ENCODE data around the gene CARNS1. TPM values are rescaled to one million over a fixed set of nuclear protein-coding genes. Genes with fewer than 3 reads are reported as not detected.

CARNS1 gene
- total RNA-seq, 4 donors from 2014 or later = 0.30 to 1.5 (median 1.0) TPM

DNA sequence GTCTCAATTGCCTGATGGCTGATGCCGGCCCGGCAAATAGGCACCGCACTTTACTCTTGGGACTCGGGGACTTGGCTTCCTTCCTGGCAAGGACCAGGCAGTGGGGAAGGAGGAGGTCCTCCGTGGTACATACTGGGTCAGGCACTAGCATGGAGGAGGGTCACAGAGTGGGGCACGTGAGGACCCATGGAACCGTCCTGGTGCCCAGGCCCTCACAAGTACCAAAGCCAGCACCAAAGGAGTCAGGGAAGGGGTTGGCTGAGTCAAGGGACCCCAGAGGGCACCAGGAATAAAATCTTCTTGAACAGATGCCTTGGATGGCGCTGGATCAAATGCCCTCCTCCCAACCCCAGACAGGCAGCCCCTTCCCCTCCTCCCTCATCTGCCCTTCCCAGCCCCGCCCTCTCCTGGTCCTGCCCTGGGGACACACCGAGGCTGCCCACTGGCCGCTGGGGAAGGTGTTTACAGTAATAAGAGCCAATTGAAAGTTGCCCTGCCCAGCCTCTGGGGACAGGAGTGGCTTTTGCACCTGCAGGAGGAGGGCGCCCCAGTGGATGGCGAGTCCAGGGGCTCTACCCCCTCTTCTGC lies 5.6 kb upstream of the CARNS1 start:
- no peak for DNase-seq (ENCODE audit: low spot score in 2 of 2)
- intact Hi-C loops (cut with DNase I; ENCODE audit: low total_unique reads) = no loop called here
- TF ChIP-seq POLR2A (IDR thresholded peaks at IDR 0.05) = no peak
- TF ChIP-seq, protein P1, sequence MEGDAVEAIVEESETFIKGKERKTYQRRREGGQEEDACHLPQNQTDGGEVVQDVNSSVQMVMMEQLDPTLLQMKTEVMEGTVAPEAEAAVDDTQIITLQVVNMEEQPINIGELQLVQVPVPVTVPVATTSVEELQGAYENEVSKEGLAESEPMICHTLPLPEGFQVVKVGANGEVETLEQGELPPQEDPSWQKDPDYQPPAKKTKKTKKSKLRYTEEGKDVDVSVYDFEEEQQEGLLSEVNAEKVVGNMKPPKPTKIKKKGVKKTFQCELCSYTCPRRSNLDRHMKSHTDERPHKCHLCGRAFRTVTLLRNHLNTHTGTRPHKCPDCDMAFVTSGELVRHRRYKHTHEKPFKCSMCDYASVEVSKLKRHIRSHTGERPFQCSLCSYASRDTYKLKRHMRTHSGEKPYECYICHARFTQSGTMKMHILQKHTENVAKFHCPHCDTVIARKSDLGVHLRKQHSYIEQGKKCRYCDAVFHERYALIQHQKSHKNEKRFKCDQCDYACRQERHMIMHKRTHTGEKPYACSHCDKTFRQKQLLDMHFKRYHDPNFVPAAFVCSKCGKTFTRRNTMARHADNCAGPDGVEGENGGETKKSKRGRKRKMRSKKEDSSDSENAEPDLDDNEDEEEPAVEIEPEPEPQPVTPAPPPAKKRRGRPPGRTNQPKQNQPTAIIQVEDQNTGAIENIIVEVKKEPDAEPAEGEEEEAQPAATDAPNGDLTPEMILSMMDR (IDR thresholded peaks at IDR 0.05) = no peak
- 28 to 35% methylated on average over 8 to 13 of the region's 13 CpGs for WGBS, 2 donors
- no peak overlapping the region for H3K4me3 ChIP-seq (ENCODE audit: low read depth, poor library complexity, severe bottlenecking)

DNA sequence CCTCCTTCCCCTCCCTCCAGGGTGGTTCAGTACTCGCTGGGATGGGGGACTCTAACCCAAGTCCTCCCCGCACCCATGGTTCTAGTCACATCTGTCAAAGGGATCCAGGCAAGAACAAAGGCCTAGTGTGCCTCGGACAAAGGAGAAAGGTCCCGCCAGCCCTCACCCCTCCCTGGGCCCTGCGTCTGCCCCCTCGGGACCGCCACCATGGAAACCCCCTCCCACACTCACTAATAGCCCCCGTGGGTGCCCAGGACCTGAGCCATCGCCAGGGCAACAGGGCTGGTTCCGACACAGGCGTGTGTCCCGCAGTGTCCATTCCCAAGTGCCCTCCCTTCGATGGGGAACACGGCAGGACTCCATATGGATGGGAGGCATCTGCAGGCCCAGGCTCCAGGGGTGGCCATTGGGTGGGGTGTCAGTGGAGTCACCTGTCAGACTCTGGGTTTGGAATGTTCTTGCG lies 5.1 kb upstream of the CARNS1 start:
- WGBS, 2 donors = 64 to 70% methylated on average over 10 to 15 of the region's 15 CpGs
- DNase-seq (ENCODE audit: low spot score in 2 of 2) = no peak
- TF ChIP-seq, protein P1 (IDR thresholded peaks at IDR 0.05) = no peak
- no peak for TF ChIP-seq POLR2A (IDR thresholded peaks at IDR 0.05)
- H3K4me3 ChIP-seq (ENCODE audit: low read depth, poor library complexity, severe bottlenecking) = no peak overlapping the region
- intact Hi-C loops (cut with DNase I; ENCODE audit: low total_unique reads) = no loop called here

DNA sequence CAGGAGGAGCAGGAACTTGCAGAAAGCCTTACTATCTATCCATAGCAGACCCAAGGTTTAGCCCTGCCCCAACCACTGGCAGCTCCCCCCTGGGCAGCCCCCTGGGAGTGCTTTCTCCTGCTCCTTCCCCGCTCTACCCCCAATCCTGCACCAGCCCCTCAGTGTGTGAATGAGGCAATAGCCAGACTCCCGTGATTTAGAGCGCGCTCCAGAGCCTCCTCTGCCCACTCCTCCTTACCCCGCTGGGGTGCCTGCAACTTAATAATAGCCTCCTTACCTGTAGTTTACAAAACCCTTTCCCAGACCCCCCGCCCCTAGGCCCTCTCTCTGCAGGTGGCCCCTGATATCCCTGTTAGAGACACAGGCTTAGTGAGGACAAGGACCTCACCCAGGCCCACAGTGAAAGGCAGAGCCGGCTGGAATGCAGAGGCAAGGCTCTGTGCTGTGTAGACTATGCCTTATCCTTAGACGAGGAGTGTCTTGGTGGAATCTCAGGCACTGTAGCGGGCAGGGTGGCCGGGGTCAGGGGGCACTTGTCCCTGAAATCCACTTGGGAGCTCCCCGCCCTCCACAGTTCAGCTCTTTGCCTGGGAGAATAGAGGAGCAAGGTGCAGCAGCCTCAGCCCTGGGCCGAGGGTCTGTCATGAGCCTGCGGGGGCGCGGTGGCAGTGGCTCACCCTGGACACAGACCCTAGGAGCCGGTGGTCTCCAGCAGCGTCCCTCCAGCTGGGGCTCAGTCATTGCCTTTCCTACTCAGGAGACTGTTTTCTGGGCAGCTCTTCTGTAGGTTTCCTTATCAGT lies 4.3 kb upstream of the CARNS1 start:
- intact Hi-C loops (cut with DNase I; ENCODE audit: low total_unique reads) = no loop called here
- WGBS, 2 donors = 81 to 85% methylated on average over 17 of the region's 17 CpGs
- no peak for TF ChIP-seq POLR2A (IDR thresholded peaks at IDR 0.05)
- TF ChIP-seq, protein P1 (IDR thresholded peaks at IDR 0.05) = no peak
- no peak overlapping the region for H3K4me3 ChIP-seq (ENCODE audit: low read depth, poor library complexity, severe bottlenecking)
- no peak for DNase-seq (ENCODE audit: low spot score in 2 of 2)

DNA sequence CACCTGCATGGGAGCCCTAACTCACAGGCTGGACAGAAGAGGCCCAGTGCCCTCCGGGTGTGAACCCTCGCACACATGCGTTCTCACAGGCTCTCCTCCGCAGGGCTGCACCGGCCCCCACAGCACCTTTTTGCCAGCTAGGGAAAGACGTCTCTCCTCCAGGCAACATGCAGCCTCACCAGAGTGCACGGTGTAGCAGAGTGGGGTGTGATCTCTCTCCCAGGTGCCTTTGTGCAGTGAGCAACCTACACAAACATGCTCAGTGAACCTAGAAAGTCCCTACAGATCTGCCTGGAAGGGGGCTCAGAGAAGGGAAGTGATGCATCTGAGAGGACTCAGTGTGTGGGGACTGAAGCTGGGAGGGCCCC lies 3.7 kb upstream of the CARNS1 start:
- intact Hi-C loops (cut with DNase I; ENCODE audit: low total_unique reads) = no loop called here
- WGBS, 2 donors = 55 to 66% methylated on average over 7 of the region's 7 CpGs
- DNase-seq (ENCODE audit: low spot score in 2 of 2) = no peak
- H3K4me3 ChIP-seq (ENCODE audit: low read depth, poor library complexity, severe bottlenecking) = no peak overlapping the region
- TF ChIP-seq POLR2A (IDR thresholded peaks at IDR 0.05) = no peak
- TF ChIP-seq, protein P1 (IDR thresholded peaks at IDR 0.05) = no peak

DNA sequence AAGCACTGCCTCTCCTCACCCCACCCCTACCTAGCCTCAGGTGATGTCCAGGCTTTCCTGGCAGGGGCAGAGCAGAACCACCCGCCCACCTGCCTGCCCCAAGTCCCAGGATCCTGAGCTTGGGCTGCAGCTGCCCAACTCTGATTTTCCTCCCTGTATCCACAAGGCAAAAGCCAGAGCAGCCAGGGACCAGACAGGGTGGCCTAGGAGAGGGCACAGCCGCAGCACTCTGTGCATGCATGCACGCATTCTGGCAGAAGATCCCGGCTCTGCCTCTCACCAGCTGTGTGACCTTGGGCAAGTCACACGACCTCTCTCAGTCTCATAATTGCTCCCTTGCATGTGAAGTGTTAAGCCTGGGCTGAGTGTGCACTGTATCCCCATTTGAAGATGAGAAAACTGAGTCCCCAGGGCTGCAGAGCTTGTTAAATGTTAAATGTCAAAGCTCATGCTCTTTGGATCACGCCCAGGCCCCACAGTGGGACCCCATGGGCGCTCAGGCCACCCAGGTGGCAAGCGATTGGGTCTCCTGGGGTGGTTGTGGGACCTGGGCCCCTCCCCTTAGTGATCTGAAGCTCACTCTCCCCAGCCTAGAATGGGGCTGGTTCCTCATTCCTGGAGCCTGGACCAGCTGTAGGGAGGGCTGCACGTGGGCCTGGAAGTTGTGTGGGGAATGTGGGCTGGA lies 2.8 kb upstream of the CARNS1 start:
- WGBS, 2 donors = 67 to 72% methylated on average over 9 of the region's 9 CpGs
- no peak for DNase-seq (ENCODE audit: low spot score in 2 of 2)
- TF ChIP-seq POLR2A (IDR thresholded peaks at IDR 0.05) = no peak
- TF ChIP-seq, protein P1 (IDR thresholded peaks at IDR 0.05) = no peak
- intact Hi-C loops (cut with DNase I; ENCODE audit: low total_unique reads) = no loop called here
- H3K4me3 ChIP-seq (ENCODE audit: low read depth, poor library complexity, severe bottlenecking) = no peak overlapping the region
